NCI-H526 treated with DMSO at 0.1 percent for 48 hours (cell line): ENCODE results near the gene INAVA.
"Not testable (repeated sequence)": the region's sequence is repeated elsewhere in the genome, so short reads cannot be mapped to it uniquely, and the experiment has no call there.

Experiments used
- DNase-seq: peaks from one replicate; lab custom pipeline; 2025; lab: John Stamatoyannopoulos, UW

The INAVA gene

GRCh38 chr1:200921571-200922110 is 26.9 kb downstream of the INAVA start:
- DNase-seq, result no peak

GRCh38 chr1:200922406-200922805 is 27.7 kb downstream of the INAVA start:
- DNase-seq, result no peak

GRCh38 chr1:200923601-200924000 is 28.9 kb downstream of the INAVA start:
- no peak for DNase-seq

- DNase-seq, result no peak
These were observed 31.1 kb downstream of the INAVA start for GRCh38 chr1:200925831-200926230.

- no peak for DNase-seq
These were observed 35.0 kb downstream of the INAVA start for GRCh38 chr1:200929530-200930278.

- DNase-seq, result not testable (repeated sequence)
These were observed 35.6 kb downstream of the INAVA start for GRCh38 chr1:200930285-200930684.

GRCh38 chr1:200931776-200932175 is 37.1 kb downstream of the INAVA start:
- DNase-seq, result no peak

GRCh38 chr1:200934676-200935245 is 40.1 kb downstream of the INAVA start:
- no peak for DNase-seq

GRCh38 chr1:200935286-200935962 is 40.7 kb downstream of the INAVA start:
- not testable (repeated sequence) for DNase-seq

- DNase-seq, result no peak
These were observed 44.3 kb downstream of the INAVA start for GRCh38 chr1:200938955-200939354.

- DNase-seq, result no peak
These were observed 50.4 kb downstream of the INAVA start for GRCh38 chr1:200945111-200945510.

- DNase-seq, result no peak
These were observed 52.4 kb downstream of the INAVA start for GRCh38 chr1:200947059-200947566.

- no peak for DNase-seq
These were observed 54.9 kb downstream of the INAVA start for GRCh38 chr1:200949626-200950025.

GRCh38 chr1:200951016-200951415 is 56.3 kb downstream of the INAVA start:
- no peak for DNase-seq

GRCh38 chr1:200954434-200954833 is 59.7 kb downstream of the INAVA start:
- no peak for DNase-seq

- no peak for DNase-seq
These were observed 63.9 kb downstream of the INAVA start for GRCh38 chr1:200958597-200958996.

GRCh38 chr1:200959411-200959921 is 64.8 kb downstream of the INAVA start:
- no peak for DNase-seq

GRCh38 chr1:200960236-200960947 is 65.7 kb downstream of the INAVA start:
- DNase-seq, result no peak

GRCh38 chr1:200960948-200961340 is 66.2 kb downstream of the INAVA start:
- DNase-seq, result no peak

GRCh38 chr1:200962151-200962550 is 67.5 kb downstream of the INAVA start:
- not testable (repeated sequence) for DNase-seq

- no peak for DNase-seq
These were observed 67.9 kb downstream of the INAVA start for GRCh38 chr1:200962631-200963030.

- no peak for DNase-seq
These were observed 68.4 kb downstream of the INAVA start for GRCh38 chr1:200963076-200963475.
